K562 treated with DMSO at 1 percent for 4 hours (cell line): Measurements from ENCODE around the gene ADAP2. TPM values are rescaled to one million over a fixed set of nuclear protein-coding genes. Genes with fewer than 3 reads are reported as not detected.

Experiments
- total RNA-seq: library from RNA; unstranded; fragments of 300-600 nt; gene quantifications from 2 replicates; pipeline ENCODE4 v1.2.3, GENCODE V29; 2022; ENCODE audit not compliant: insufficient read depth

ADAP2 gene
- total RNA-seq = not detected in 2 replicates

GRCh38 chr17:30921544-30922196, at the start of gene ADAP2:
ADAP2 (plus strand) TSS chr17:30921945; CDS start chr17:30922015, 70 bp downstream.

GRCh38 chr17:30906101-30906911, 15.4 kb upstream of the ADAP2 start, which contains the start of gene TEFM:
TEFM (minus strand) TSS chr17:30906238; CDS start chr17:30906198, 40 bp downstream.

GRCh38 chr17:30970831-30971567, 49.3 kb downstream of the ADAP2 start, which contains the start of gene RNF135:
RNF135 (plus strand) TSS chr17:30971039; CDS start chr17:30971074, 35 bp downstream.

Other genes starting within 250 kb of the ADAP2 start
- gene CRLF3, start 97.3 kb upstream of the ADAP2 start, total RNA-seq = 13.7 and 19.5 TPM in 2 replicates
- gene ATAD5, start 90.0 kb upstream of the ADAP2 start, total RNA-seq = 6.2 and 6.9 TPM in 2 replicates
- gene TEFM, start 15.7 kb upstream of the ADAP2 start, total RNA-seq = 14.6 and 15.7 TPM in 2 replicates
- not detected in 2 replicates for gene RNF135, start 49.1 kb downstream of the ADAP2 start, total RNA-seq
- gene NF1, start 173.0 kb downstream of the ADAP2 start, total RNA-seq = 15.7 and 18.0 TPM in 2 replicates